Left ventricle myocardium superior (tissue), 1 donor: ENCODE measurements around the gene MBTPS2. TPM values are rescaled to one million over a fixed set of nuclear protein-coding genes. Genes with fewer than 3 reads are reported as not detected.
"Not testable (repeated sequence)": the region's sequence is repeated elsewhere in the genome, so short reads cannot be mapped to it uniquely, and the experiment has no call there.

Source experiments
- ATAC-seq: fragments of 200-7000 bp; cut with Tn5 transposase; one replicate; pipeline ENCODE4 v1.9.1; 2020; ENCODE audit warnings: mild to moderate bottlenecking, moderate library complexity
- DNase-seq: peaks from one replicate; pipeline ENCODE4 v3.0.0-alpha.2; 2020
- intact Hi-C: fragments of 100-400 bp; cut with micrococcal nuclease; formaldehyde crosslinking; loops from one replicate; pipeline ENCODE4 v1.11.0; 2022
- long read RNA-seq: library from polyadenylated mRNA; unstranded; transcript quantifications from one replicate; pipeline ENCODE4 v2.0.0, GENCODE V29; 2021
- total RNA-seq: library from RNA; stranded (reverse); fragmentation: NEBNext Ultra II Directional; extraction: Animal tissue kit (Norgen Biotek cat#: 25700); gene quantifications from one replicate; pipeline ENCODE4 v1.2.1, GENCODE V29; 2021
- donor health status: DM: no; HTN: yes; CAD: no; lungs with severe emphysema.

The MBTPS2 gene
- 9.9 TPM for total RNA-seq
- long read RNA-seq, full-length matches to known transcripts, result 27 of 29 reads
- long read RNA-seq, partial matches to known transcripts, result 0 of 29 reads
- long read RNA-seq, other reads (novel, unspliced or antisense), result 2 of 29 reads

DNA sequence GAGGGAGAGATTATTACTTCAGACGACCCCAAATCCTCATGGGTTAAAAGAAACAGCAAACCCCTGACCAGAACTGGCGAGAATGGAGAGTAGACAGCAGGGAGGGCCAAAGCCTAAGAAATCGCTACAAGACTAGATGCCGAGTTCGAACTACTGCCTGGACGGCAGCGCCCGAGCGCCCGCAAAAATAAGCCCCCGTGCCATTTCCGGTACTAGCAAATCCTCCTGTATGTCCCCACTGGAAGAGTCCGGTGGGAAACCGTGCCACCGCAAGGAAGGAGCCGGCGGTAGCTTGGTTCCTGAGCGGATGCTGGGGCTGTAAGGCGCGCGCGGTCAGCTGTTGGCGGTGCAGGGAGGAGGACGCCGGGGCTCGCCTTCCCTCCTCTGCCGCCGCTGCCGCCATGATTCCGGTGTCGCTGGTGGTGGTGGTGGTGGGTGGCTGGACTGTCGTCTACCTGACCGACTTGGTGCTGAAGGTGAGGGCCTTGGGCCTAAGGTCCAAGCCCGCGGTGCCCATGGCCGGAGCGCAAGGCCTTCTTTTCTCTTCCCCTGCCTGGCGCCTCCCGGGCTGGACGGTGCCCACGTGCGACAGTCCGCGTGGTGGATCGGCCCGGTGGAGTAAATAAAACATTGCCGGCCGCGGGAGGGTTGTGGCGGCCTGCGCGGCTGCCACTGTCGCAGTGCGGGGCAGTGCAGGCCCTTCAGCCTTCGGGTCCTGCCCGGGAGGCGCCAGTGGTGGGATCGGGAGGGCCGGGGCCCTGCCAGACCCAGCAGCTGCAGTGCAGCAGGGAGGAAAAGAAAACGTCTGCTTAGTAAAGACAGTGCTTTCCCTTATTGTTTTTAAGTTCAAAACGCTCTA is at the start of gene MBTPS2:
MBTPS2 (plus strand) TSS at position 284 of the 859 bp plus-strand sequence; CDS start at position 402, 118 bp downstream.
- intact Hi-C loops, result no loop called here
- ATAC-seq, result peak; percentile 97
- peak; percentile 85 for DNase-seq

DNA sequence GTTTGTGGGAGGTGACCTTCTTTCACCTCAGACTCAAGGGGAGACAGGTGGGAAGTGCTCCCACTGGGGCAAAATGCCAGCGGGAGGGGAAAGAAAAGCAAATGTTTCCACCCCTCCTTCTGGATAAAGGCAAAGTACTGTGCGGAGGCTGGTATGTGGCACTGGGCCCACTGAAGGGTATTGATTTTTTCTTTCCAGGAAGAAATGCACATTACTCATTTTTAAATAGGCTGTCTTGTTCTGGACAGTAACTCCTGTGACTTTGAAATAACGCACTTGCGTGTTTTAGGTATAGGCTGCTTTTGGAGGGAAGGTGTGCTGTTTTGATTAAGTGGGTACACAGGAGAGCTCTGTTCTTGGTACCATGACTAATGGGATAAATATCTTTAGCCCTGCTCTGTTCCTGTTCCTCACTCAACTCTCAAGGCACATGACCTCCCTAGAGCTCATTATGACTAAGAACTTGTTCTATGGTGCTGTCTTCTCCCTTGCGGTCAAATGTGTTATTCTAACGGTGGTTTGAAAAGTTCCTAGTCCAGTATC is 40.7 kb upstream of the MBTPS2 start:
- intact Hi-C loops, result no loop called here
- peak; percentile 94 for ATAC-seq
- DNase-seq, result no peak

DNA sequence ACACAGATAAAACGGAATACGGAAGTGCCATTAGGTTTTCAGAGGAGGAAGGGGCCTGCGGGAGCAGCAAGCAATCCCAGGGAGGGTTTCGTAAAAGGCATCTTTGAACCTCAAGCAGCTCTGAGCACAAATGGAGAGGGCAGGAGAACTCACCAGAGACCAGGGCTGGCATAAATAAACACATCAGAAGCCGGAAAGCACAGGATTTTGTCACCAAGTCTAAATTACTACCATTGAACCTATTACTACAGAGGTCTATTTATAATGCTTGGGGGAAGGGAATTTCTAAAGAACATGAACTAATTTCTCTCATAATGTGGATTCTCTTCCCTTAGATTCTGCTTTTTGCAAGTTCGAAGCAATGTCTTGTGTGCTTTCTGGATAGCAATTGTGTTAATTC is 39.6 kb upstream of the MBTPS2 start:
- ATAC-seq (peak; percentile 17), DNase-seq (no peak)
- intact Hi-C loops, result no loop called here

GRCh38 chrX:21800344-21800770 is 39.1 kb upstream of the MBTPS2 start:
- intact Hi-C loops, result no loop called here
- DNase-seq, result no peak
- peak; percentile 43 for ATAC-seq

DNA sequence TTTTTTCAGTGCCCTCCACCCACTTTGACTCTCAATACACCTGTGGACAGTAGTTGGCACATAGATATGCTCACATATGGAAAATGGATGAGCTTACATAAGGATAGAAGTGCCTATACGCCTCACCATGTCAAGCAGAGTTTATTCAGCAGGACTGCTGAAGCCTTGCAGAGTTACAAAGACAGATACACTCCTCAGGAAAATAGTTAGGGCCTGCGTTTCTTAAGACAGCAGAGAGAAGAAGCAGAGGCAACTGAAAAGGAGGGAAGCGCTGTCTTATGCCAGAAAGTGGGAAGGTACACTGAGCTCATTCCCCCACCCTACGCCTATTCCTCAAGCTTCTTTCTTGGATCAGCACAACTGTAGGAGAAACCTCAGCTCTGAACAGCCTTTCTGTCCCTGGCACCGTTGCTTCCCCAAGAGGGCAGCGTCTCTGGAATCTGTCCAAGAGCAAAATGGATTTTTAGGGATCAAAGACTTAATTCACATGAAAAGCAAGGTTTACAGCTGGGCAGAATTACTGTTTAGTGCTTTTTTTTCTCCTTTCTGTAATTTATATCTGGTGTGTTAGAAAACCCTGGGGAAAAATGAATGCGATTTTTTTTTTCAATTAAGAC is 37.3 kb upstream of the MBTPS2 start:
- no peak for ATAC-seq
- DNase-seq, result no peak
- intact Hi-C loops, result no loop called here

GRCh38 chrX:21802839-21803238 is 36.6 kb upstream of the MBTPS2 start:
- DNase-seq (no peak), ATAC-seq (no peak)
- intact Hi-C loops, result no loop called here

DNA sequence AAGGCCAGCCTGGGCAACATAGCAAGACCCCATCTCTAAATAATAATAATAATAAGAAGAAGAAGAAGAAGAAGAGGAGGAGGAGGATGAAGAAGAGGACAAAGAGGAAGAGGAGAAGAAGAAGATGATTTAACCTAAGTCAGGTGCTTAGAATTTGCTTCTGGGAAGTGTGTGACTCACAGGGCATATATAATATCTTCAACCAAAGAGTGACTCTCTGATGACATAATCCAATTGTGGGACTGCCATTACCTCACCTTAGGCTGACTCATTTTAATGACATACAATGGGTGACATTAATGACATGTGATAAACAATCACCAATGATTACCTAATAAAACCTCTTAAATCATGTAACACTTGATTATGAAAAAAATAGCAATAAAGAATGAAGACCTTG is 32.7 kb upstream of the MBTPS2 start:
- DNase-seq (no peak), ATAC-seq (no peak)
- intact Hi-C loops, result no loop called here

- ATAC-seq (no peak), DNase-seq (no peak)
- intact Hi-C loops, result no loop called here
Measured at GRCh38 chrX:21811832-21812231, 27.6 kb upstream of the MBTPS2 start.

DNA sequence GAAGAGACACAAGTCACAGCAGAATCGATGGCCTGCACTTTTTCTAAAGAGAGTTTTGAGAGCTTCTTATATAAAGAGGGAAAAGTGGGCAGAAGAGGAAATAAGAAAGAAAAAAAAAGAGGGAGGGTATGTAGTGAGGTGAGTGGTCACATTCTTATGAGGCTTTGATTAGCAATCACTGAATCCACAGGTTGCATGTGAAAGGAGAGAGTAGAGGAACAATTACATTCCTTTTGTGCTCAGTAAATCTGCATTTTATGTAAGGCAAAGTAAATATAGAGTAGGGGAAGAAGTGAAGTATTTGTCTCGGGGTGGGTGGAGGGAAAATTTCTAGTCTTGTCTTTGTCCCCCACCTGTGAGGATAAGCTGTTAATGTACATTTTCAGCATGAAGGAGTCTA is 26.8 kb upstream of the MBTPS2 start:
- intact Hi-C loops, result no loop called here
- ATAC-seq, result no peak
- DNase-seq, result no peak

GRCh38 chrX:21813612-21814368 is 25.6 kb upstream of the MBTPS2 start:
- DNase-seq (no peak), ATAC-seq (no peak)
- intact Hi-C loops, result no loop called here

DNA sequence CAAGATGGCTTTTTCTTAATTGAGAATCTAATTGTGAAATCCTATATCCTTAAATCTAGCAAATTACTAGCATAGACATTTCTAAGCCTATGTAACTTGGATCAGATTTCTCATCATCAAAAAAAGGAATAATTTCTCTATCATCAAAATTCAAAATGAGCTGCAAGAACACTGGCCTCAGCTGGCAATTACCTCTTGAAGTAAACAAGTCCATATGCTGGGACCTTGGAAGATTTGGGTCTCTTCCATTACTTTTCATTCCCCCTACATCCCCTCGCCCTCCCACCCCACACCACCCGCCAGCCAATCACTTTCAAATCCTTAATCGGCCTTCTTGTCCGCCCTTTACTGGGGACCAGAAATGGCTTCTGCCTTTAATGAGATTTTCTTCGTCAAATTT is 23.3 kb upstream of the MBTPS2 start:
- intact Hi-C loops, result no loop called here
- ATAC-seq (no peak), DNase-seq (no peak)

- ATAC-seq, intact Hi-C loops, DNase-seq: not testable (repeated sequence)
Measured at GRCh38 chrX:21820170-21820569, 19.2 kb upstream of the MBTPS2 start.

- intact Hi-C loops, result no loop called here
- no peak for DNase-seq
- ATAC-seq, result peak; percentile 84
Measured at GRCh38 chrX:21821875-21822274, 17.5 kb upstream of the MBTPS2 start.

DNA sequence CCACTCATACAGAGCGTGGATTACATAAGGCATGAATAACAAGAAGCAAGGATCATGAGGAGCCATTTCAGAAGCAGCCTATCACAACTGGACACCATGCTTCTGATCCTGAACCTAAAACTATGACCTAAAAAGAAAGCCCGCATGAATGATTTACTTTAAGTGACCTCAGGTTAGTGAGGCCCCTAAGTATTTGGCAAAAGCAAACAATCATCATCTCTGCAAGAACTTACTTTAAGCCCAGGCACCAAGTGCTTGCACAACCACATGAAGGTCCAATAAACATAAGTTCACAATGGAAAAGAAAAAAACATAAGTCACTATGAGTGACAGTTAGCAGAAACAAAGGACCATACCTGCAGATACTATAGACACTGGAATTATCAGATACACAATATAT is 7.9 kb upstream of the MBTPS2 start:
- ATAC-seq (no peak), DNase-seq (no peak)
- intact Hi-C loops, result no loop called here

GRCh38 chrX:21837056-21837455 is 2.4 kb upstream of the MBTPS2 start:
- no peak for DNase-seq
- ATAC-seq, result no peak
- intact Hi-C loops, result no loop called here

DNA sequence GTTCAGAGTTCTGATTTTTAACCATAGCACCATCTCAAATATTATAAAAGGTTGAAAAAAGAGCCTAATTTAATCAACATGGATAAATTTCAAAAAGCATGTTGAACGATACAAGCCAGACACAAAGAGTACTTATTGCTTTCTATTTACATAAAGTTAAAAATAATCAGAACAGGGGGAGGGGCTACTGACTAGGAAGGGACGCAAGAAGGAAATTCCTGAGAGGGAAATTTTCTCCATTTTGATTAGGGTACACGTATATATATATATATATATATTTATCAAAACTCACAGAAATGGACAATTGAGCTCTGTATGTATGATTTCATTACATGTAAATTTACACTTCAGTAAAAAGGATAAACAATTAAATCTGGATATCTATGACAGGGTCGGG is 482 bp upstream of the MBTPS2 start:
- intact Hi-C loops, result no loop called here
- DNase-seq, result no peak
- peak; percentile 27 for ATAC-seq

- no peak for ATAC-seq
- no peak for DNase-seq
- intact Hi-C loops, result no loop called here
Measured at GRCh38 chrX:21840193-21840545, 752 bp downstream of the MBTPS2 start.

GRCh38 chrX:21843179-21843578 is 3.8 kb downstream of the MBTPS2 start:
- intact Hi-C loops, result no loop called here
- no peak for ATAC-seq

GRCh38 chrX:21845096-21845495 is 5.7 kb downstream of the MBTPS2 start:
- intact Hi-C loops, result no loop called here
- no peak for ATAC-seq
- DNase-seq, result no peak

More at GRCh38 chrX:21843179-21843578, 3.8 kb downstream of the MBTPS2 start:
- no peak for DNase-seq

- ATAC-seq, result no peak
- no peak for DNase-seq
- intact Hi-C loops, result no loop called here
Measured at GRCh38 chrX:21847342-21847741, 7.9 kb downstream of the MBTPS2 start.
